Measurements from ENCODE around the gene OR2V2.

OR2V2 gene

GRCh38 chr5:181114284-181114843 is 33.0 kb upstream of the OR2V2 start:
- TF ChIP-seq, protein P1, sequence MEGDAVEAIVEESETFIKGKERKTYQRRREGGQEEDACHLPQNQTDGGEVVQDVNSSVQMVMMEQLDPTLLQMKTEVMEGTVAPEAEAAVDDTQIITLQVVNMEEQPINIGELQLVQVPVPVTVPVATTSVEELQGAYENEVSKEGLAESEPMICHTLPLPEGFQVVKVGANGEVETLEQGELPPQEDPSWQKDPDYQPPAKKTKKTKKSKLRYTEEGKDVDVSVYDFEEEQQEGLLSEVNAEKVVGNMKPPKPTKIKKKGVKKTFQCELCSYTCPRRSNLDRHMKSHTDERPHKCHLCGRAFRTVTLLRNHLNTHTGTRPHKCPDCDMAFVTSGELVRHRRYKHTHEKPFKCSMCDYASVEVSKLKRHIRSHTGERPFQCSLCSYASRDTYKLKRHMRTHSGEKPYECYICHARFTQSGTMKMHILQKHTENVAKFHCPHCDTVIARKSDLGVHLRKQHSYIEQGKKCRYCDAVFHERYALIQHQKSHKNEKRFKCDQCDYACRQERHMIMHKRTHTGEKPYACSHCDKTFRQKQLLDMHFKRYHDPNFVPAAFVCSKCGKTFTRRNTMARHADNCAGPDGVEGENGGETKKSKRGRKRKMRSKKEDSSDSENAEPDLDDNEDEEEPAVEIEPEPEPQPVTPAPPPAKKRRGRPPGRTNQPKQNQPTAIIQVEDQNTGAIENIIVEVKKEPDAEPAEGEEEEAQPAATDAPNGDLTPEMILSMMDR (IDR thresholded peaks at IDR 0.05; ENCODE audit: control extremely low read depth, extremely low read depth, low read depth, missing control alignments): no peak
- DNase-seq (ENCODE audit: extremely low spot score): no peak
- ChIA-PET POLR2A (no interaction called here), CTCF (no interaction called here)

DNA sequence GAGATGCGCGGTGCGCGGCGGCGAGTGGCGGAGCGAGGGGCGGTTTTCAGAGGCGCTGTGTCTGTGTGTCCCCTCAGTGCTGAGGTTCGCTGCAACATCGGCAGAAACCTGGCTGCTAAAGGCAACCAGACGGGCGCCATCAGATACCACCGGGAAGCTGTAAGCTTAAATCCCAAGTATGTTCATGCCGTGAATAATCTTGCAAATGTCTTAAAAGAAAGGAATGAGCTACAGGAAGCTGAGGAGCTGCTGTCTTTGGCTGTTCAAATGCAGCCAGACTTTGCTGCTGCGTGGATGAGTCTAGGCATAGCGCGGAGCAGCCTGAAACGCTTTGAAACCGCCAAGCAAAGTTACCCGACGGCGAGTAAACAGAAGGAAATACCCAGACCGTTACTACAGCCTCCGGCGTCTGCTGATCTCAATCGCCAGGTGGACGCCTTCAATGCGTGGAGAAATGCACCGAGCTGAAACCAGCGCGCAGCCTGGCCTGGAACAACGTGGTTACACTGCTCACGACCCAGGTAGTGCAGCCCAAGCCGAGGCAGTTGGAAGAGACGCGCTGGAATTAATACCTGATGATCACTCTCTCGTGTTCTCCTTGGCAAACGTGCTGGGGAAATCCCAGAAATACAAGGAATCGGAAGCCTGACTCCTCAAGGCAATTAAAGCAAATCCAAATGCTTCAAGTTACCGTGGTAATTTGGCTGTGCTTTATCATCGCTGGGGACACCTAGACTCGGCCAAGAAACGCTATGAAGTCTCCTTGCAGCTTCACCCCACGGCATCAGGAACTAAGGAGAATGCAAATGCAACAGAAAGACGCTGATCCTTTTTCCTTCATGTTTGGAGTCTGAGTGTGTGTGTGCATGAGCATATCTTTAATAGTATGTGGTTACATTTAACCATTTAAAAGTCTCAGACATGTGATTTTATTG is 32.3 kb upstream of the OR2V2 start:
- ChIA-PET CTCF (no interaction called here), POLR2A (no interaction called here)
- TF ChIP-seq, protein P1 (IDR thresholded peaks at IDR 0.05; ENCODE audit: control extremely low read depth, extremely low read depth, low read depth, missing control alignments): no peak
- DNase-seq (ENCODE audit: extremely low spot score): no peak

- ChIA-PET POLR2A (no interaction called here), CTCF (interaction anchor here (0.7 kb wide), 1 partner anchor 18 kb away, joined by 3 read pairs; no protein-coding TSS in a partner anchor)
- TF ChIP-seq, protein P1 (IDR thresholded peaks at IDR 0.05; ENCODE audit: control extremely low read depth, extremely low read depth, low read depth, missing control alignments): no peak
- DNase-seq (ENCODE audit: extremely low spot score): no peak
Observed at GRCh38 chr5:181118369-181118768, 29.0 kb upstream of the OR2V2 start.

DNA sequence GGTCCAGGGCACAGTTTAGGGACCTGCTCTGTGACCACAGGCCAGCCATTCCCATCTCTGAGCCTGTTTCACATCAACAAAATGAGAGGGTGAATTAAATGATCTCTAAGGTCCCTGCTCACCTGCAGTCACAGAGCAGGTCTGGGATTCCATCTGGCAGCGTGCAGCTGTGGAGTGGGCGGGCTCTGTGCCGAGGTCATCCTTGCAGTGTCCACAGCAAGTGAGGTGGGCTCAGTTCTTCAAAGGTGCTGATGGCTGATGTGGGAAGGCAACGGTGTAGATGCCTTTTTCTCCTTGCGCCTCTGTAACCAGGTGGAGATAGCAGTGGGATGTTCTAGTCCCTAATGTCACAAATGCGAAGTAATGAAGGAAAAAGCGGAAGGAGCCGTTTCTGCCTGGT is 28.3 kb upstream of the OR2V2 start:
- TF ChIP-seq, protein P1 (IDR thresholded peaks at IDR 0.05; ENCODE audit: control extremely low read depth, extremely low read depth, low read depth, missing control alignments): no peak
- no peak for DNase-seq (ENCODE audit: extremely low spot score)
- ChIA-PET CTCF (no interaction called here), POLR2A (no interaction called here)

GRCh38 chr5:181120306-181120705 is 27.1 kb upstream of the OR2V2 start:
- ChIA-PET CTCF (no interaction called here), POLR2A (no interaction called here)
- TF ChIP-seq, protein P1 (IDR thresholded peaks at IDR 0.05; ENCODE audit: control extremely low read depth, extremely low read depth, low read depth, missing control alignments): no peak
- DNase-seq (ENCODE audit: extremely low spot score): no peak

GRCh38 chr5:181120761-181121160 is 26.6 kb upstream of the OR2V2 start:
- CTCF ChIA-PET: no interaction called here
- no peak for DNase-seq (ENCODE audit: extremely low spot score)
- TF ChIP-seq, protein P1 (IDR thresholded peaks at IDR 0.05; ENCODE audit: control extremely low read depth, extremely low read depth, low read depth, missing control alignments): no peak
- POLR2A ChIA-PET: no interaction called here

All from GM10248 (cell line).